Mammary epithelial cell (primary cell): Measurements from ENCODE around the gene GLO1.

Source experiments
- CTCF ChIP-seq, 2 donors: IDR thresholded peaks in 1 of 2; conservative IDR thresholded peaks in 1 of 2; 2 replicates each; pipeline ENCODE4 v1.5.1; 2011 to 2012; ENCODE audit warnings: inconsistent platforms in 2 of 2, low read length in 2 of 2, mild to moderate bottlenecking in 2 of 2, control low read depth in 1 of 2, low read depth in 1 of 2; ENCODE audit not compliant: insufficient read depth in 1 of 2; ENCODE audit errors: extremely low read depth in 1 of 2
- EZH2 ChIP-seq: IDR thresholded peaks from 2 replicates; pipeline ENCODE4 v1.6.1; 2012; ENCODE audit warnings: low read length, inconsistent platforms, borderline replicate concordance

GRCh38 chr6:38714239-38715015 lies 11.5 kb upstream of the GLO1 start:
- TF ChIP-seq CTCF (conservative IDR thresholded peaks at IDR 0.05 in 1 of 2, IDR thresholded peaks at IDR 0.05 in 1 of 2; ENCODE audit: extremely low read depth in 1 of 2, insufficient read depth in 1 of 2, low read depth in 1 of 2, low read length in 2 of 2) (no peak), EZH2 (no peak)
